ENCODE measurements around the gene L1CAM. TPM values are rescaled to one million over a fixed set of nuclear protein-coding genes. Genes with fewer than 3 reads are reported as not detected.

L1CAM gene
- total and polyA plus RNA-seq, 4 donors = 0.28 to 0.59 (median 0.39) TPM; not detected in 1

- TF ChIP-seq FOXA1 (IDR thresholded peaks at IDR 0.05) = no peak
- no peak for TF ChIP-seq ATF3 (IDR thresholded peaks at IDR 0.05)
- TF ChIP-seq RXRA (IDR thresholded peaks at IDR 0.05) = no peak
- no peak for TF ChIP-seq REST (IDR thresholded peaks at IDR 0.05)
- no peak for TF ChIP-seq YY1 (IDR thresholded peaks at IDR 0.05)
- no peak for TF ChIP-seq EGR1 (IDR thresholded peaks at IDR 0.05; ENCODE audit: low read depth in 2 of 2)
- no peak for TF ChIP-seq JUND (IDR thresholded peaks at IDR 0.05)
- TF ChIP-seq SP1 (IDR thresholded peaks at IDR 0.05) = no peak
- TF ChIP-seq NR2F2 (IDR thresholded peaks at IDR 0.05) = no peak
- no peak for TF ChIP-seq RAD21 (IDR thresholded peaks at IDR 0.05)
- no peak for TF ChIP-seq ZBTB33 (IDR thresholded peaks at IDR 0.05)
- TF ChIP-seq TAF1 (conservative IDR thresholded peaks at IDR 0.05) = no peak
- TF ChIP-seq MAX (IDR thresholded peaks at IDR 0.05) = no peak
- TF ChIP-seq GABPA (IDR thresholded peaks at IDR 0.05 in 1 of 2, conservative IDR thresholded peaks at IDR 0.05 in 1 of 2) = no peak
- no peak for TF ChIP-seq HNF4G (IDR thresholded peaks at IDR 0.05)
- TF ChIP-seq FOXA2 (IDR thresholded peaks at IDR 0.05) = no peak
- no peak for TF ChIP-seq HNF4A (conservative IDR thresholded peaks at IDR 0.05)
- no peak for TF ChIP-seq CTCF (IDR thresholded peaks at IDR 0.05; ENCODE audit: low read depth, low read length, missing input control)
- H3K36me3 ChIP-seq (ENCODE audit: control insufficient read depth in 4 of 4, insufficient read depth in 3 of 4, low read depth in 1 of 4, low read length in 3 of 4) = no peaks in the 10 kb centered on the region
- H3K27me3 ChIP-seq (ENCODE audit: control insufficient read depth in 4 of 4, insufficient read depth in 4 of 4, low read length in 3 of 4) = no peaks in the 10 kb centered on the region
- H3K9me3 ChIP-seq (ENCODE audit: control insufficient read depth in 4 of 4, low read length in 3 of 4) = no peaks in the 10 kb centered on the region
- no peak within 1 kb of the TSS for H3K27ac ChIP-seq (ENCODE audit: low read depth in 1 of 2, low read length in 2 of 2)
- peaks cover 0 to 10% (median 4%) of the 10 kb centered on the region in 4 donors for H3K4me1 ChIP-seq (ENCODE audit: control insufficient read depth in 4 of 4, insufficient read depth in 4 of 4, low read length in 3 of 4)
- 44% methylated on average over 26 of the region's 26 CpGs for WGBS
- no peak within 1 kb of the TSS for H3K4me3 ChIP-seq (ENCODE audit: low read depth in 1 of 3, low read length in 3 of 3)
- H3K9ac ChIP-seq (ENCODE audit: low read depth in 1 of 2, low read length in 2 of 2) = no peak within 1 kb of the TSS
- DNase-seq (ENCODE audit: low spot score) = no peak
Measured at GRCh38 chrX:153903991-153904957, 18.3 kb upstream of the L1CAM start, which contains the start of gene AVPR2. AVPR2 (plus strand) TSS chrX:153904673; CDS start chrX:153905146, 473 bp downstream.
